HG03565 (cell line): ENCODE results near the gene CFTR.

Experiments used
- ATAC-seq: cut with Tn5 transposase; IDR thresholded peaks from one replicate; pipeline ENCODE4 v1.9.1; 2021; ENCODE audit warnings: mild to moderate bottlenecking, moderate library complexity; ENCODE audit not compliant: unreplicated experiment

The CFTR gene

GRCh38 chr7:117640465-117640864 lies 160.6 kb downstream of the CFTR start:
- ATAC-seq, result no peak

- ATAC-seq, result no peak
Measured at GRCh38 chr7:117645481-117646165, 165.8 kb downstream of the CFTR start.

- ATAC-seq, result no peak
Measured at GRCh38 chr7:117648203-117648866, 168.5 kb downstream of the CFTR start.

GRCh38 chr7:117652943-117653680 lies 173.3 kb downstream of the CFTR start:
- ATAC-seq, result no peak

GRCh38 chr7:117654780-117655179 lies 175.0 kb downstream of the CFTR start:
- ATAC-seq, result no peak

GRCh38 chr7:117656806-117657205 lies 177.0 kb downstream of the CFTR start:
- no peak for ATAC-seq

- no peak for ATAC-seq
Measured at GRCh38 chr7:117659531-117660011, 179.7 kb downstream of the CFTR start.

GRCh38 chr7:117661328-117661727 lies 181.5 kb downstream of the CFTR start:
- no peak for ATAC-seq

- ATAC-seq, result no peak
Measured at GRCh38 chr7:117664047-117664446, 184.2 kb downstream of the CFTR start.

- no peak for ATAC-seq
Measured at GRCh38 chr7:117665368-117665767, 185.5 kb downstream of the CFTR start.

- ATAC-seq, result no peak
Measured at GRCh38 chr7:117666031-117666430, 186.2 kb downstream of the CFTR start.

GRCh38 chr7:117666689-117667088 lies 186.9 kb downstream of the CFTR start:
- ATAC-seq, result no peak

GRCh38 chr7:117667456-117667855 lies 187.6 kb downstream of the CFTR start:
- ATAC-seq, result no peak

- no peak for ATAC-seq
Measured at GRCh38 chr7:117669818-117670217, 190.0 kb downstream of the CFTR start.

- no peak for ATAC-seq
Measured at GRCh38 chr7:117672453-117672852, 192.6 kb downstream of the CFTR start.

- ATAC-seq, result no peak
Measured at GRCh38 chr7:117673367-117673766, 193.5 kb downstream of the CFTR start.

- peak; percentile 48 for ATAC-seq
Measured at GRCh38 chr7:117673839-117674238, 194.0 kb downstream of the CFTR start.

GRCh38 chr7:117674617-117675016 lies 194.8 kb downstream of the CFTR start:
- ATAC-seq, result no peak

GRCh38 chr7:117675497-117676435 lies 195.9 kb downstream of the CFTR start:
- ATAC-seq, result no peak

GRCh38 chr7:117679120-117679519 lies 199.3 kb downstream of the CFTR start:
- ATAC-seq, result no peak
